ENCODE measurements around the gene SPTBN1. TPM values are rescaled to one million over a fixed set of nuclear protein-coding genes. Genes with fewer than 3 reads are reported as not detected.

SPTBN1 gene
- total and polyA plus RNA-seq, 8 donors = 28.7 to 475 (median 193) TPM

GRCh38 chr2:54584598-54584997 lies 128.5 kb downstream of the SPTBN1 start:
- Histone ChIP-seq H3K27me3 (no peaks in the 10 kb centered on the region), H3K4me3 (no peak overlapping the region), H3K27ac (peak overlapping the region in 2 of 5 donors; percentile 18 to 43), H3K4me1 (peaks cover 57 to 99% (median 79%) of the 10 kb centered on the region in 4 donors), H3K36me3 (no peaks in the 10 kb centered on the region), H3K9me3 (no peaks in the 10 kb centered on the region)
- no peak for DNase-seq
- WGBS, 5 donors = 52 to 75% (median 70%) methylated on average over 1 of the region's 1 CpG
- TF ChIP-seq POLR2A (IDR thresholded peaks at IDR 0.05) = no peak
- TF ChIP-seq CTCF (IDR thresholded peaks at IDR 0.05) = no peak
- TF ChIP-seq POLR2AphosphoS5 (IDR thresholded peaks at IDR 0.05) = no peak
- TF ChIP-seq EP300 (IDR thresholded peaks at IDR 0.05) = no peak
- intact Hi-C loops (cut with DNase I; ENCODE audit: low total_unique reads) = no loop called here

GRCh38 chr2:54585136-54585733 lies 129.1 kb downstream of the SPTBN1 start:
- no peaks in the 10 kb centered on the region for H3K36me3 ChIP-seq
- H3K4me1 ChIP-seq = peaks cover 57 to 96% (median 80%) of the 10 kb centered on the region in 4 donors
- no peak for DNase-seq
- intact Hi-C loops (cut with DNase I; ENCODE audit: low total_unique reads) = no loop called here
- H3K9me3 ChIP-seq = no peaks in the 10 kb centered on the region
- no peak overlapping the region for H3K4me3 ChIP-seq
- TF ChIP-seq CTCF (IDR thresholded peaks at IDR 0.05) (no peak), EP300 (IDR thresholded peaks at IDR 0.05) (no peak), POLR2AphosphoS5 (IDR thresholded peaks at IDR 0.05) (no peak), POLR2A (IDR thresholded peaks at IDR 0.05) (no peak)
- no peaks in the 10 kb centered on the region for H3K27me3 ChIP-seq
- peak overlapping the region in 3 of 5 donors; percentile 9 to 43 (median 35) for H3K27ac ChIP-seq

GRCh38 chr2:54586062-54586461 lies 129.9 kb downstream of the SPTBN1 start:
- no peaks in the 10 kb centered on the region for H3K9me3 ChIP-seq
- WGBS, 5 donors = 18 to 27% (median 26%) methylated on average over 7 of the region's 7 CpGs
- TF ChIP-seq POLR2A (IDR thresholded peaks at IDR 0.05) (no peak), CTCF (IDR thresholded peaks at IDR 0.05) (no peak), POLR2AphosphoS5 (IDR thresholded peaks at IDR 0.05) (no peak), EP300 (IDR thresholded peaks at IDR 0.05) (no peak)
- intact Hi-C loops (cut with DNase I; ENCODE audit: low total_unique reads) = no loop called here
- H3K4me1 ChIP-seq = peaks cover 56 to 96% (median 81%) of the 10 kb centered on the region in 4 donors
- peak overlapping the region in 3 of 5 donors; percentile 9 to 43 (median 35) for H3K27ac ChIP-seq
- H3K4me3 ChIP-seq = no peak overlapping the region
- H3K27me3 ChIP-seq = no peaks in the 10 kb centered on the region
- H3K36me3 ChIP-seq = no peaks in the 10 kb centered on the region
- DNase-seq = no peak

GRCh38 chr2:54586494-54586893 lies 130.4 kb downstream of the SPTBN1 start:
- intact Hi-C loops (cut with DNase I; ENCODE audit: low total_unique reads) = no loop called here
- 77 to 86% (median 79%) methylated on average over 4 of the region's 4 CpGs for WGBS, 5 donors
- no peaks in the 10 kb centered on the region for H3K9me3 ChIP-seq
- no peak overlapping the region for H3K4me3 ChIP-seq
- no peak for DNase-seq
- H3K36me3 ChIP-seq = no peaks in the 10 kb centered on the region
- TF ChIP-seq EP300 (IDR thresholded peaks at IDR 0.05) = no peak
- no peak for TF ChIP-seq CTCF (IDR thresholded peaks at IDR 0.05)
- TF ChIP-seq POLR2A (IDR thresholded peaks at IDR 0.05) = no peak
- TF ChIP-seq POLR2AphosphoS5 (IDR thresholded peaks at IDR 0.05) = no peak
- no peaks in the 10 kb centered on the region for H3K27me3 ChIP-seq
- peaks cover 53 to 96% (median 79%) of the 10 kb centered on the region in 4 donors for H3K4me1 ChIP-seq
- H3K27ac ChIP-seq = peak overlapping the region in 3 of 5 donors; percentile 9 to 43 (median 35)

Data from stomach (tissue), 9 donors.